DMS79 (cell line): ENCODE measurements around the gene DCAF8.
A peak's percentile ranks its signal among the peaks of the same experiment; 100 is the strongest.
"Not testable (repeated sequence)": the region's sequence is repeated elsewhere in the genome, so short reads cannot be mapped to it uniquely, and the experiment has no call there.

Source experiments
- DNase-seq: peaks from one replicate; lab custom pipeline; 2025; lab: John Stamatoyannopoulos, UW

Gene DCAF8

GRCh38 chr1:160261893-160262794 is at the start of gene DCAF8:
Gene DCAF8 (minus strand): TSS chr1:160262549. CDS start chr1:160244008, 18,541 bp downstream.
- DNase-seq, result peak; percentile 93

- DNase-seq, result no peak
Observed at GRCh38 chr1:160309571-160309970, 47.2 kb upstream of the DCAF8 start.

- no peak for DNase-seq
Observed at GRCh38 chr1:160309185-160309557, 46.8 kb upstream of the DCAF8 start.

GRCh38 chr1:160308451-160309184 is 46.3 kb upstream of the DCAF8 start:
- DNase-seq, result no peak

GRCh38 chr1:160307118-160307791 is 44.9 kb upstream of the DCAF8 start:
- no peak for DNase-seq

- DNase-seq, result no peak
Observed at GRCh38 chr1:160300173-160300572, 37.8 kb upstream of the DCAF8 start.

GRCh38 chr1:160296036-160296435 is 33.7 kb upstream of the DCAF8 start:
- no peak for DNase-seq

GRCh38 chr1:160293020-160293968 is 30.9 kb upstream of the DCAF8 start:
- DNase-seq, result no peak

- DNase-seq, result peak; percentile 25
Observed at GRCh38 chr1:160291248-160292220, 29.2 kb upstream of the DCAF8 start.

GRCh38 chr1:160287769-160288168 is 25.4 kb upstream of the DCAF8 start:
- DNase-seq, result not testable (repeated sequence)

GRCh38 chr1:160285506-160285905 is 23.2 kb upstream of the DCAF8 start:
- DNase-seq, result no peak

- DNase-seq, result peak; percentile 88
Observed at GRCh38 chr1:160284782-160285344, 22.5 kb upstream of the DCAF8 start, which contains the start of gene PEX19. Gene PEX19 (minus strand): TSS chr1:160285133. CDS start chr1:160285124, 9 bp downstream.

- no peak for DNase-seq
Observed at GRCh38 chr1:160284220-160284781, 22.0 kb upstream of the DCAF8 start.

GRCh38 chr1:160282807-160283206 is 20.5 kb upstream of the DCAF8 start:
- no peak for DNase-seq

GRCh38 chr1:160277987-160278386 is 15.6 kb upstream of the DCAF8 start:
- no peak for DNase-seq

- DNase-seq, result no peak
Observed at GRCh38 chr1:160277330-160277729, 15.0 kb upstream of the DCAF8 start.

- DNase-seq, result no peak
Observed at GRCh38 chr1:160271025-160271424, 8.7 kb upstream of the DCAF8 start.

GRCh38 chr1:160267284-160267991 is 5.1 kb upstream of the DCAF8 start:
- no peak for DNase-seq
